SU-DHL-6 (cell line): ENCODE results near the gene AFAP1.

Experiments used
- EZH2phosphoT487 ChIP-seq: fragments of 200-600 bp; sonication (generic), shearing (Covaris generic); conservative IDR thresholded peaks from 2 replicates; pipeline ENCODE4 v1.6.1; 2018; ENCODE audit warnings: mild to moderate bottlenecking, antibody characterized with exemption, low read length, moderate library complexity, mixed read lengths
- TF ChIP-seq, protein P1 (sequence below): fragments of 200-600 bp; sonication (generic); IDR thresholded peaks from one replicate; pipeline ENCODE4 v1.5.1; 2017; ENCODE audit warnings: antibody characterized with exemption, mild to moderate bottlenecking, low read length, moderate library complexity; ENCODE audit not compliant: insufficient read depth, poor library complexity, severe bottlenecking

- TF ChIP-seq, protein P1, sequence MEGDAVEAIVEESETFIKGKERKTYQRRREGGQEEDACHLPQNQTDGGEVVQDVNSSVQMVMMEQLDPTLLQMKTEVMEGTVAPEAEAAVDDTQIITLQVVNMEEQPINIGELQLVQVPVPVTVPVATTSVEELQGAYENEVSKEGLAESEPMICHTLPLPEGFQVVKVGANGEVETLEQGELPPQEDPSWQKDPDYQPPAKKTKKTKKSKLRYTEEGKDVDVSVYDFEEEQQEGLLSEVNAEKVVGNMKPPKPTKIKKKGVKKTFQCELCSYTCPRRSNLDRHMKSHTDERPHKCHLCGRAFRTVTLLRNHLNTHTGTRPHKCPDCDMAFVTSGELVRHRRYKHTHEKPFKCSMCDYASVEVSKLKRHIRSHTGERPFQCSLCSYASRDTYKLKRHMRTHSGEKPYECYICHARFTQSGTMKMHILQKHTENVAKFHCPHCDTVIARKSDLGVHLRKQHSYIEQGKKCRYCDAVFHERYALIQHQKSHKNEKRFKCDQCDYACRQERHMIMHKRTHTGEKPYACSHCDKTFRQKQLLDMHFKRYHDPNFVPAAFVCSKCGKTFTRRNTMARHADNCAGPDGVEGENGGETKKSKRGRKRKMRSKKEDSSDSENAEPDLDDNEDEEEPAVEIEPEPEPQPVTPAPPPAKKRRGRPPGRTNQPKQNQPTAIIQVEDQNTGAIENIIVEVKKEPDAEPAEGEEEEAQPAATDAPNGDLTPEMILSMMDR, result no peak
- TF ChIP-seq EZH2phosphoT487, result no peak
These were observed 30.0 kb downstream of the AFAP1 start for GRCh38 chr4:7909463-7910262.
